Medulla oblongata (tissue), 1 donor: ENCODE measurements around the gene MAGEB6.
"Not testable (repeated sequence)": the region's sequence is repeated elsewhere in the genome, so short reads cannot be mapped to it uniquely, and the experiment has no call there.

Experiments
- DNase-seq: peaks from one replicate; pipeline ENCODE4 v3.0.0-alpha.2; 2015; ENCODE audit errors: extremely low spot score

MAGEB6 gene

DNA sequence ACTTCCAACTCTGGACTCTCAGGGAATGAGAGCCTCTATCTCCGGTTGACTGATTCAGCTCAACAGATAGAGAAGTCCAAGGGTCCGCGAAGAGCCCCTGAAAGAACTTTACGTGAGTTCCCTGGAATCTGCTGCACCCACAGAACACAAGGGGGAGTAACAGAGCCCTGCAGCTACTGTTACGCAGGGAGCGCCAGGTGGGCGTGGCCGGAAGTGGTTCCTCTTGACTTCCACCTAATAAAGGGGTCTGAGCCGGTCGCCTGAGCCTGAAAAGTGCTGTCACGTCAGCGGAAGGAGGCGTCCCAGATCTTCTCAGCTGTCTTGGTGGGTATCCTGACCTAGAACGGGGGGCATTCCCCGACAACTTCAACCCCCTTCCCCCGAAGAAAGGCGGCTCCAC lies at the start of gene MAGEB6:
TSS of gene MAGEB6 (plus strand) at position 237 of the 400 bp plus-strand sequence. CDS start 1,407 bp downstream, outside the sequence.
- no peak for DNase-seq

- DNase-seq, result no peak
Measured at GRCh38 chrX:26146024-26146423, 46.2 kb upstream of the MAGEB6 start.

- no peak for DNase-seq
Measured at GRCh38 chrX:26160301-26160700, 31.9 kb upstream of the MAGEB6 start, which contains the start of gene MAGEB6B. TSS of gene MAGEB6B (plus strand) at chrX:26160601. CDS start at chrX:26160601, 0 bp downstream.

DNA sequence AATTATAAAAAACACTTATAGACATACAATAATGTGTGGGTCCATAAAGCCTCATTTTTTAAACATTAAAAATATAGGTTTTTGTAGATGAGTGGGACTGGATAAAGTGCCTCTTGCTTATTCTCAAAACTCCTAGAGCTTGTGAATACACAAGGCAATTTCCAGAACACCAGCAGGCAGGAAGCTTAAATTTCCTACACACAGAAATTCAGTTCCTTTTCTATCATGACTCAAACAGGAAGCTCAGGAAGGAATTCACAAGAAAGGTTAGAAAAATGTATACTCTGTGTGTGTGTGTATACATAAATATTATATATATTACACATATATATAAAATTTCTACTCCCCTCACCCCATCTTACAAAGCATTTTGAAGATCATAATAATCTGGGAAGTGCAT lies 11.3 kb downstream of the MAGEB6 start:
- no peak for DNase-seq

GRCh38 chrX:26204717-26205116 lies 12.5 kb downstream of the MAGEB6 start:
- DNase-seq, result not testable (repeated sequence)

DNA sequence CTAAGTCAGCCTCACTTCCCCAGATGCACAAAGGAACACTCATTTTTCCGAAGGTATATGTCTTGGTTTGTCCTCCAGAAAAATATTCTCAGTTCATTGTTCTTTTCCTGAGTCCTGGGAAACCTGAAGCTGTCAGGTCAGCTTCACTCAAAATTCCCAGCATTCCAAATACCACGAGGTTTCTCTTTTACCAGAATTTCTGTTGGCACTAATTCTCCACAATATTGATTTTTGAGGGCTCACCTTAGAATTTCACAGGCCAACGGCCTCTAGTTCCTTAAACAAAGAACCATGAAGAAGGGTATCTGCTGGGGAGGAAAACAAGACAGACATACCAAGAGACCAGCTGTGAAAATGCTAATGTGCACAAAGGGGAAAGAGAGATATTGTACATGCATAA lies 15.8 kb downstream of the MAGEB6 start:
- no peak for DNase-seq

DNA sequence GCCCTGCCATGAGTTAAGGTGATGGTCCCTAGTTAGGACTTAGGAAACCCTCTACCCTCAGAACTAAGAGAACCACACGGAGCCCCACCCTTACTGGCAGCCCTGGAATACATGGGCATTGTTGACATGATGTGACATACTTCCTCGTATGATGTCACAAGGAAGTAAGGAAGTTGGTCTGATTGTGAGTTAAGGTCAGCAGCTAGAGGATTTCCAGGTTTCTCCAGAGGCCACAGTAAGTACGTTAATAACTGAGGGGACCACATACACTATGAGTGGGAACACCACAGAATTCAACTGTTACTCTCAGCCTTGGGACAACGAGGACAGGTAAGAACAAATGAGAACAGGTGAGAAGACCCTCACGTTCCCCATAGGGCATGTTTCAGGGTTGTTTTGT lies 23.6 kb downstream of the MAGEB6 start, which contains the start of gene MAGEB5:
TSS of gene MAGEB5 (plus strand) at position 301 of the 400 bp plus-strand sequence. CDS start 1,133 bp downstream, outside the sequence.
- DNase-seq, result no peak

DNA sequence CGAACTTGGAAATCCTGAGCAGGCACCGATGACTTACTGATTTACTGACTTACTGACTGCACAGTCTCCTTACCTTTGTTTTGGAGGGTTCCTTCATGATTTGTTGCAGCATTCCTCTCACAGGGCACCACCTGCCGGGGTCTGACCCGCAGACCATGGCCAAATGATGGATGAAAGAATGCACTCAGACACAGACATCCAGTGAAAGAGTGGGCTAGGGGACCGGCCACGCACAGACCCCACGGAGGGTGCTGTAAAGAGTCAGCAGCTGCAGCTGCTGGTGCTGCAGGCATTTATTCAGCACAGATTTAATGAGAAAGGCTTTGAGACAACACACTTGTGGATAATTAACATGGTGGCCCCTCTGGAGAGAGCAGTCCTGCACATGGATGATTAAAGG lies 27.1 kb downstream of the MAGEB6 start:
- DNase-seq, result no peak

GRCh38 chrX:26234177-26234576 lies 41.9 kb downstream of the MAGEB6 start:
- DNase-seq, result no peak
